ENCODE data around the gene PPP1R14D.

The PPP1R14D gene

DNA sequence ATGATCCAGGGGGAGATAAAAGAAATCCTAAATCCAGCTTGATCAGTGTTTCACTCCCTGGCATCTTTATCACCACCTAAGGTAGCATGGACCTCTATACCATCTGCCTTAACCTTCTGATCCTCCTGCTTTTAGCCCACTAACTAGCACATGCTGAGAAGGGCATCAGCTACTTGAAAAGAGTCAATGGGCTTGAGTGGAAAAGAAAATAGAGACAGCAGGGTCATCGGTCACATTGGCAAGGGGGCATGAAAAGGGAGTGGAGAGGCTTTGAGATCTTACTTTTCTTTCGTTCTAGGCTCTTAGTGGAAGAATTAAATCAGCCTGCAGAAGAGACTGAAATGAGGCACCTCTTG is 21.9 kb downstream of the PPP1R14D start (continued):
- no peak for TF ChIP-seq ZNF629 (tag by site-specific recombination; IDR thresholded peaks at IDR 0.05)
- no peak for TF ChIP-seq ZNF513 (tag by site-specific recombination; IDR thresholded peaks at IDR 0.05)
- no peak for TF ChIP-seq ZNF792 (tag by site-specific recombination; IDR thresholded peaks at IDR 0.05)
- TF ChIP-seq, protein P1, sequence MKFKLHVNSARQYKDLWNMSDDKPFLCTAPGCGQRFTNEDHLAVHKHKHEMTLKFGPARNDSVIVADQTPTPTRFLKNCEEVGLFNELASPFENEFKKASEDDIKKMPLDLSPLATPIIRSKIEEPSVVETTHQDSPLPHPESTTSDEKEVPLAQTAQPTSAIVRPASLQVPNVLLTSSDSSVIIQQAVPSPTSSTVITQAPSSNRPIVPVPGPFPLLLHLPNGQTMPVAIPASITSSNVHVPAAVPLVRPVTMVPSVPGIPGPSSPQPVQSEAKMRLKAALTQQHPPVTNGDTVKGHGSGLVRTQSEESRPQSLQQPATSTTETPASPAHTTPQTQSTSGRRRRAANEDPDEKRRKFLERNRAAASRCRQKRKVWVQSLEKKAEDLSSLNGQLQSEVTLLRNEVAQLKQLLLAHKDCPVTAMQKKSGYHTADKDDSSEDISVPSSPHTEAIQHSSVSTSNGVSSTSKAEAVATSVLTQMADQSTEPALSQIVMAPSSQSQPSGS (tag by site-specific recombination; IDR thresholded peaks at IDR 0.05; ENCODE audit: low read depth): no peak
- TF ChIP-seq YY2 (tag by site-specific recombination; IDR thresholded peaks at IDR 0.05): no peak
- TF ChIP-seq ZNF112 (tag by site-specific recombination; IDR thresholded peaks at IDR 0.05): no peak
- TF ChIP-seq ZNF837 (tag by site-specific recombination; IDR thresholded peaks at IDR 0.05): no peak
- no peak for TF ChIP-seq ZNF518A (tag by site-specific recombination; conservative IDR thresholded peaks at IDR 0.05; ENCODE audit: low read depth)

DNA sequence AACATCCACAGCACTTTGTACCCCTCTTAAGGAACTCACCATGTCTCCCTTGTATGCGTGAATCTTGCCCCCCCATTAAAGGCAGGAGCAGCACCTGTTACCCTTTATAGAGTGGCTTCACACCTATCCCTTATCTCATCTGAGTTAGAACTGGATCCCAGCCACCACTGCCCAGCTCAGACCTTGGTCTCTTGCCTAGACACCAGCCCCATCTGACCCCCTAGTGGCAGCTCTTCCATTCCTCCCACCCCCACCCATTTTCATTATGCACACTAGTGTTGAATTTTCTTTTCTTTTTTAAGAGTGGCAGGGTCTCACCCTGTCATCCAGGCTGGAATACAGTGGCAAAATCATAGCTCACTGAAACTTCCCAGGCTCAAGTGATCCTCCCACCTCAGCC is 24.8 kb downstream of the PPP1R14D start:
- Histone ChIP-seq H3K27ac (ENCODE audit: extremely low read depth, low read depth, low read length) (no peak overlapping the region), H3K9me3 (ENCODE audit: control insufficient read depth, insufficient read depth, low read depth, low read length) (no peaks in the 10 kb centered on the region), H3K4me3 (ENCODE audit: low read depth, low read length) (no peak overlapping the region), H3K4me1 (ENCODE audit: control insufficient read depth, insufficient read depth, low read length) (no peaks in the 10 kb centered on the region), H3K36me3 (ENCODE audit: control insufficient read depth in 2 of 2, insufficient read depth in 1 of 2, low read length in 2 of 2) (no peaks in the 10 kb centered on the region; a peak in 1 of 3 replicates)
- ChIA-PET CTCF (interaction anchor here (0.6 to 0.7 kb wide), 4 partner anchors 41 to 154 kb away, joined by 3 to 6 read pairs (median 4); no protein-coding TSS in a partner anchor), POLR2A (interaction anchor here (0.6 kb wide), 1 partner anchor 232 kb away, joined by 3 read pairs; no protein-coding TSS in a partner anchor)
- TF ChIP-seq ZNF221 (tag by site-specific recombination; IDR thresholded peaks at IDR 0.05; ENCODE audit: borderline replicate concordance) (no peak), ZBTB7A (tag by site-specific recombination; IDR thresholded peaks at IDR 0.05; ENCODE audit: low read depth) (no peak), ZNF169 (tag by site-specific recombination; IDR thresholded peaks at IDR 0.05) (no peak)

- ChIA-PET CTCF (interaction anchor here (1.8 kb wide), 1 partner anchor 18 kb away, joined by 5 read pairs; no protein-coding TSS in a partner anchor), POLR2A (no interaction called here)
- H3K4me3 ChIP-seq (ENCODE audit: low read depth, low read length): no peak overlapping the region
- H3K27ac ChIP-seq (ENCODE audit: extremely low read depth, low read depth, low read length): no peak overlapping the region
- no peaks in the 10 kb centered on the region for H3K9me3 ChIP-seq (ENCODE audit: control insufficient read depth, insufficient read depth, low read depth, low read length)
- no peaks in the 10 kb centered on the region; a peak in 1 of 3 replicates for H3K36me3 ChIP-seq (ENCODE audit: control insufficient read depth in 2 of 2, insufficient read depth in 1 of 2, low read length in 2 of 2)
- H3K4me1 ChIP-seq (ENCODE audit: control insufficient read depth, insufficient read depth, low read length): no peaks in the 10 kb centered on the region
- TF ChIP-seq TSHZ1 (tag by site-specific recombination; IDR thresholded peaks at IDR 0.05; ENCODE audit: borderline replicate concordance): no peak
- TF ChIP-seq ZNF404 (tag by site-specific recombination; IDR thresholded peaks at IDR 0.05): no peak
- TF ChIP-seq, protein P2, sequence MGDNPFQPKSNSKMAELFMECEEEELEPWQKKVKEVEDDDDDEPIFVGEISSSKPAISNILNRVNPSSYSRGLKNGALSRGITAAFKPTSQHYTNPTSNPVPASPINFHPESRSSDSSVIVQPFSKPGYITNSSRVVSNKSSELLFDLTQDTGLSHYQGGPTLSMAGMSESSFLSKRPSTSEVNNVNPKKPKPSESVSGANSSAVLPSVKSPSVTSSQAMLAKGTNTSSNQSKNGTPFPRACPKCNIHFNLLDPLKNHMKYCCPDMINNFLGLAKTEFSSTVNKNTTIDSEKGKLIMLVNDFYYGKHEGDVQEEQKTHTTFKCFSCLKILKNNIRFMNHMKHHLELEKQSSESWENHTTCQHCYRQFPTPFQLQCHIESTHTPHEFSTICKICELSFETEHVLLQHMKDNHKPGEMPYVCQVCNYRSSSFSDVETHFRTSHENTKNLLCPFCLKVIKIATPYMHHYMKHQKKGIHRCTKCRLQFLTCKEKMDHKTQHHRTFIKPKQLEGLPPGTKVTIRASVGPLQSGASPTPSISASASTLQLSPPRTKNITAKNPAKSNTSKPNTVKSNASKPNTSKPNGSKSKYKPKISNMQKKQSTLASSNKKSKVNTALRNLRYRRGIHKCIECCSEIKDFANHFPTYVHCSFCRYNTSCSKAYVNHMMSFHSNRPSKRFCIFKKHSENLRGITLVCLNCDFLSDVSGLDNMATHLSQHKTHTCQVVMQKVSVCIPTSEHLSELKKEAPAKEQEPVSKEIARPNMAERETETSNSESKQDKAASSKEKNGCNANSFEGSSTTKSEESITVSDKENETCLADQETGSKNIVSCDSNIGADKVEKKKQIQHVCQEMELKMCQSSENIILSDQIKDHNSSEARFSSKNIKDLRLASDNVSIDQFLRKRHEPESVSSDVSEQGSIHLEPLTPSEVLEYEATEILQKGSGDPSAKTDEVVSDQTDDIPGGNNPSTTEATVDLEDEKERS (tag by site-specific recombination; IDR thresholded peaks at IDR 0.05): no peak
- no peak for TF ChIP-seq YY2 (tag by site-specific recombination; IDR thresholded peaks at IDR 0.05)
- no peak for TF ChIP-seq ZNF792 (tag by site-specific recombination; IDR thresholded peaks at IDR 0.05)
- TF ChIP-seq GLIS2 (tag by site-specific recombination; IDR thresholded peaks at IDR 0.05): no peak
- TF ChIP-seq ZNF561 (tag by site-specific recombination; IDR thresholded peaks at IDR 0.05; ENCODE audit: borderline replicate concordance): no peak
- no peak for TF ChIP-seq ZNF677 (tag by site-specific recombination; IDR thresholded peaks at IDR 0.05)
- no peak for TF ChIP-seq KLF7 (tag by site-specific recombination; IDR thresholded peaks at IDR 0.05; ENCODE audit: borderline replicate concordance)
- TF ChIP-seq HOXA7 (CRISPR knock-in tag; IDR thresholded peaks at IDR 0.05; ENCODE audit: borderline replicate concordance): no peak
Observed at GRCh38 chr15:40803076-40803475, 25.4 kb downstream of the PPP1R14D start.

Data from HEK293 (cell line).